HepG2 (cell line): ENCODE measurements around the gene NPBWR2. TPM values are rescaled to one million over a fixed set of nuclear protein-coding genes. Genes with fewer than 3 reads are reported as not detected.

Experiments used
- CC2D1A ChIP-seq: sonication (generic); formaldehyde crosslinking; IDR thresholded peaks from 2 replicates; pipeline ENCODE4 v1.8.1; 2023; ENCODE audit warnings: mild to moderate bottlenecking, missing genetic modification reagents
- FOSL1 ChIP-seq: sonication (generic); formaldehyde crosslinking; IDR thresholded peaks from 2 replicates; pipeline ENCODE4 v1.9.0; 2021; ENCODE audit warnings: missing genetic modification reagents, borderline replicate concordance
- FOSL2 ChIP-seq: sonication (generic); formaldehyde crosslinking; IDR thresholded peaks from 2 replicates; pipeline ENCODE4 v1.4.0; 2020; ENCODE audit warnings: missing genetic modification reagents
- KAT2B ChIP-seq: fragments of 150-350 bp; IDR thresholded peaks from 2 replicates; pipeline ENCODE4 v1.6.1; 2014; ENCODE audit warnings: low read depth, low read length, borderline replicate concordance
- KDM5A ChIP-seq: fragments of 200-600 bp; sonication (generic); IDR thresholded peaks from 2 replicates; pipeline ENCODE4 v1.7.0; 2018; ENCODE audit warnings: antibody characterized with exemption, mild to moderate bottlenecking, low read length, borderline replicate concordance
- ONECUT2 ChIP-seq: sonication (generic); formaldehyde crosslinking; IDR thresholded peaks from 2 replicates; pipeline ENCODE4 v1.4.0; 2020; ENCODE audit warnings: missing genetic modification reagents
- PCBP2 ChIP-seq: fragments of 200-400 bp; formaldehyde crosslinking; optimal IDR thresholded peaks from 2 replicates; pipeline ENCODE3; 2018; ENCODE audit warnings: low read length, low read depth; ENCODE audit not compliant: poor library complexity, severe bottlenecking
- RARA ChIP-seq: IDR thresholded peaks from 2 replicates; pipeline ENCODE4 v1.6.1; 2016; ENCODE audit warnings: missing genetic modification reagents, missing compliant biosample characterization
- ZFP1 ChIP-seq: IDR thresholded peaks from 2 replicates; pipeline ENCODE4 v1.6.1; 2016
- ZNF230 ChIP-seq: sonication (generic); formaldehyde crosslinking; IDR thresholded peaks from 2 replicates; pipeline ENCODE4 v1.4.0; 2020; ENCODE audit warnings: mild to moderate bottlenecking, missing genetic modification reagents
- ZNF337 ChIP-seq: sonication (generic); formaldehyde crosslinking; IDR thresholded peaks from 2 replicates; pipeline ENCODE4 v1.5.1; 2020; ENCODE audit warnings: missing genetic modification reagents, low read depth, mild to moderate bottlenecking, borderline replicate concordance
- ZNF354B ChIP-seq: sonication (generic); formaldehyde crosslinking; IDR thresholded peaks from 2 replicates; pipeline ENCODE4 v1.8.0; 2022; ENCODE audit warnings: mild to moderate bottlenecking, missing genetic modification reagents
- ZNF776 ChIP-seq: sonication (generic); formaldehyde crosslinking; IDR thresholded peaks from 2 replicates; pipeline ENCODE4 v1.4.0; 2020; ENCODE audit warnings: mild to moderate bottlenecking, missing genetic modification reagents
- polyA plus RNA-seq, 8 experiments: library from polyadenylated mRNA; depleted of rRNA in 3 of 8; stranded (reverse) in 7 of 8; unstranded in 1 of 8; fragments of >200 nt; fragmentation: Illumina TruSeq in 4 of 8; extraction: Trizol in 4 of 8; gene quantifications; 2 replicates each; pipeline versions ENCODE4 v1.2.1 to v1.2.3, GENCODE V29; 2011 to 2016; ENCODE audit warnings: low read depth in 4 of 8, missing spikeins in 1 of 8, mixed read lengths in 1 of 8; ENCODE audit not compliant: insufficient read depth in 1 of 8
- total RNA-seq, 5 experiments: library from RNA; depleted of rRNA; stranded (reverse); fragments of >200 nt; fragmentation: Illumina TruSeq; extraction: Trizol; gene quantifications; 2 replicates each; pipeline ENCODE4 v1.2.3, GENCODE V29; 2016; ENCODE audit warnings: low read depth in 1 of 5
- TF ChIP-seq, protein P1 (sequence below): sonication (generic); formaldehyde crosslinking; IDR thresholded peaks from 2 replicates; pipeline ENCODE4 v1.4.0; 2020; ENCODE audit warnings: missing genetic modification reagents
- TF ChIP-seq, protein P2 (sequence below): sonication (generic); formaldehyde crosslinking; IDR thresholded peaks from 2 replicates; pipeline ENCODE4 v1.4.0; 2020; ENCODE audit warnings: missing genetic modification reagents
- TF ChIP-seq, protein P3 (sequence below): sonication (generic); formaldehyde crosslinking; IDR thresholded peaks from 2 replicates; pipeline ENCODE4 v1.5.1; 2020; ENCODE audit warnings: missing genetic modification reagents, mild to moderate bottlenecking, borderline replicate concordance
- TF ChIP-seq, protein P4 (sequence below): IDR thresholded peaks from 2 replicates; pipeline ENCODE4 v1.6.1; 2016
- TF ChIP-seq, protein P5 (sequence below): sonication (generic); formaldehyde crosslinking; IDR thresholded peaks from 2 replicates; pipeline ENCODE4 v1.4.0; 2020; ENCODE audit warnings: low read depth, mild to moderate bottlenecking, missing genetic modification reagents

NPBWR2 gene
- total and polyA plus RNA-seq, 2 of the 13 experiments (the other 11 are each of a cell fraction or from before 2014, with no cell fraction given), result not detected

DNA sequence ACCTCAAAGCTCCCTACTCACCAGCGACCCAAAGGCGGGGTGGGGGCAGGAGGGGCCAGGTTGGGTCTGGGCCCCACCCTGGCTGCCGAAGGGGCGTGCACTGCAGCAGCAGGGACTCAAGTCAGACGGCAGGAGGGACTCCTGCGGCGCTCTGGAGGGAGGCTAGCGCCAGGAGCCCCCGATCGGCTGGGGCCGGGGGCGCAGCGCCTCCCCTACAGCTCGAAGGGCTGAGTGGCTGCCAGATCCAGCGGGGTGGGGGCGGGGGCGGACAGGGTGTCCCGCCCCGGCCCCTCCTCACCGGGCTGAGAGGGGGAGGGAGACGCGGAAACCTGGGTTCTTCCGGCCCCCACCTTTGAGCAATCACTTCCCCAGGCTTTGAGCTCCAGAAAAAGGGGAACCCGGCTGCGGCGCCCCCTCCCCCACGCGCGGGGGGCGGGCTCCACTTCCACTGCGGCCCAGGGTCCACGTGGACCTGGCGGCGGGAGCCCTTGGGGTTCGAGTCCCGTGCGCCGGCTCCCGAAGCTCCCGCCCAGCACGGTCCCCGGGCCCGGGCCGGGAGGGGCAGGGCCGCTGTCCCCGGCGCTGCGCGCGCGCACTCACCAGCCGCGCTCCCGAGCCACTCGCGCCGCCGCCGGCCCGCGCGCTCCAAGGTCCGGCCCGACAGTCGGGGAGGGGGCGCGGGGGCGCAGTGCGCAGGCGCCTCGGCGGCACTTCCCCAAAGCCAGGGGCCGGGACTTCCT is 27.9 kb downstream of the NPBWR2 start, which contains the start of gene RGS19 (continued):
- TF ChIP-seq ZNF337 (CRISPR knock-in tag) (no peak), ZNF230 (CRISPR knock-in tag) (no peak; the same call in 1 of the 2 replicates), PCBP2 (no peak), CC2D1A (no peak), ZNF354B (CRISPR knock-in tag) (no peak), ZNF776 (peak; percentile 42; the same call in 1 of the 2 replicates), KAT2B (no peak), ONECUT2 (CRISPR knock-in tag) (no peak), ZFP1 (CRISPR knock-in tag) (no peak), RARA (peak; percentile 2; the same call in 1 of the 2 replicates), FOSL1 (CRISPR knock-in tag) (no peak), KDM5A (no peak), FOSL2 (0 out of 2 replicates have a peak, but pooled peaks have one; percentile 14)
- TF ChIP-seq, protein P1, sequence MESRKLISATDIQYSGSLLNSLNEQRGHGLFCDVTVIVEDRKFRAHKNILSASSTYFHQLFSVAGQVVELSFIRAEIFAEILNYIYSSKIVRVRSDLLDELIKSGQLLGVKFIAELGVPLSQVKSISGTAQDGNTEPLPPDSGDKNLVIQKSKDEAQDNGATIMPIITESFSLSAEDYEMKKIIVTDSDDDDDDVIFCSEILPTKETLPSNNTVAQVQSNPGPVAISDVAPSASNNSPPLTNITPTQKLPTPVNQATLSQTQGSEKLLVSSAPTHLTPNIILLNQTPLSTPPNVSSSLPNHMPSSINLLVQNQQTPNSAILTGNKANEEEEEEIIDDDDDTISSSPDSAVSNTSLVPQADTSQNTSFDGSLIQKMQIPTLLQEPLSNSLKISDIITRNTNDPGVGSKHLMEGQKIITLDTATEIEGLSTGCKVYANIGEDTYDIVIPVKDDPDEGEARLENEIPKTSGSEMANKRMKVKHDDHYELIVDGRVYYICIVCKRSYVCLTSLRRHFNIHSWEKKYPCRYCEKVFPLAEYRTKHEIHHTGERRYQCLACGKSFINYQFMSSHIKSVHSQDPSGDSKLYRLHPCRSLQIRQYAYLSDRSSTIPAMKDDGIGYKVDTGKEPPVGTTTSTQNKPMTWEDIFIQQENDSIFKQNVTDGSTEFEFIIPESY, result no peak
- TF ChIP-seq, protein P2, sequence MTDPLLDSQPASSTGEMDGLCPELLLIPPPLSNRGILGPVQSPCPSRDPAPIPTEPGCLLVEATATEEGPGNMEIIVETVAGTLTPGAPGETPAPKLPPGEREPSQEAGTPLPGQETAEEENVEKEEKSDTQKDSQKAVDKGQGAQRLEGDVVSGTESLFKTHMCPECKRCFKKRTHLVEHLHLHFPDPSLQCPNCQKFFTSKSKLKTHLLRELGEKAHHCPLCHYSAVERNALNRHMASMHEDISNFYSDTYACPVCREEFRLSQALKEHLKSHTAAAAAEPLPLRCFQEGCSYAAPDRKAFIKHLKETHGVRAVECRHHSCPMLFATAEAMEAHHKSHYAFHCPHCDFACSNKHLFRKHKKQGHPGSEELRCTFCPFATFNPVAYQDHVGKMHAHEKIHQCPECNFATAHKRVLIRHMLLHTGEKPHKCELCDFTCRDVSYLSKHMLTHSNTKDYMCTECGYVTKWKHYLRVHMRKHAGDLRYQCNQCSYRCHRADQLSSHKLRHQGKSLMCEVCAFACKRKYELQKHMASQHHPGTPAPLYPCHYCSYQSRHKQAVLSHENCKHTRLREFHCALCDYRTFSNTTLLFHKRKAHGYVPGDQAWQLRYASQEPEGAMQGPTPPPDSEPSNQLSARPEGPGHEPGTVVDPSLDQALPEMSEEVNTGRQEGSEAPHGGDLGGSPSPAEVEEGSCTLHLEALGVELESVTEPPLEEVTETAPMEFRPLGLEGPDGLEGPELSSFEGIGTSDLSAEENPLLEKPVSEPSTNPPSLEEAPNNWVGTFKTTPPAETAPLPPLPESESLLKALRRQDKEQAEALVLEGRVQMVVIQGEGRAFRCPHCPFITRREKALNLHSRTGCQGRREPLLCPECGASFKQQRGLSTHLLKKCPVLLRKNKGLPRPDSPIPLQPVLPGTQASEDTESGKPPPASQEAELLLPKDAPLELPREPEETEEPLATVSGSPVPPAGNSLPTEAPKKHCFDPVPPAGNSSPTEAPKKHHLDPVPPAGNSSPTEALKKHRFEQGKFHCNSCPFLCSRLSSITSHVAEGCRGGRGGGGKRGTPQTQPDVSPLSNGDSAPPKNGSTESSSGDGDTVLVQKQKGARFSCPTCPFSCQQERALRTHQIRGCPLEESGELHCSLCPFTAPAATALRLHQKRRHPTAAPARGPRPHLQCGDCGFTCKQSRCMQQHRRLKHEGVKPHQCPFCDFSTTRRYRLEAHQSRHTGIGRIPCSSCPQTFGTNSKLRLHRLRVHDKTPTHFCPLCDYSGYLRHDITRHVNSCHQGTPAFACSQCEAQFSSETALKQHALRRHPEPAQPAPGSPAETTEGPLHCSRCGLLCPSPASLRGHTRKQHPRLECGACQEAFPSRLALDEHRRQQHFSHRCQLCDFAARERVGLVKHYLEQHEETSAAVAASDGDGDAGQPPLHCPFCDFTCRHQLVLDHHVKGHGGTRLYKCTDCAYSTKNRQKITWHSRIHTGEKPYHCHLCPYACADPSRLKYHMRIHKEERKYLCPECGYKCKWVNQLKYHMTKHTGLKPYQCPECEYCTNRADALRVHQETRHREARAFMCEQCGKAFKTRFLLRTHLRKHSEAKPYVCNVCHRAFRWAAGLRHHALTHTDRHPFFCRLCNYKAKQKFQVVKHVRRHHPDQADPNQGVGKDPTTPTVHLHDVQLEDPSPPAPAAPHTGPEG (CRISPR knock-in tag), result 0 out of 2 replicates have a peak, but pooled peaks have one; percentile 42
- TF ChIP-seq, protein P3, sequence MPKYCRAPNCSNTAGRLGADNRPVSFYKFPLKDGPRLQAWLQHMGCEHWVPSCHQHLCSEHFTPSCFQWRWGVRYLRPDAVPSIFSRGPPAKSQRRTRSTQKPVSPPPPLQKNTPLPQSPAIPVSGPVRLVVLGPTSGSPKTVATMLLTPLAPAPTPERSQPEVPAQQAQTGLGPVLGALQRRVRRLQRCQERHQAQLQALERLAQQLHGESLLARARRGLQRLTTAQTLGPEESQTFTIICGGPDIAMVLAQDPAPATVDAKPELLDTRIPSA (CRISPR knock-in tag), result peak; percentile 80; the same call in 1 of the 2 replicates
- TF ChIP-seq, protein P4, sequence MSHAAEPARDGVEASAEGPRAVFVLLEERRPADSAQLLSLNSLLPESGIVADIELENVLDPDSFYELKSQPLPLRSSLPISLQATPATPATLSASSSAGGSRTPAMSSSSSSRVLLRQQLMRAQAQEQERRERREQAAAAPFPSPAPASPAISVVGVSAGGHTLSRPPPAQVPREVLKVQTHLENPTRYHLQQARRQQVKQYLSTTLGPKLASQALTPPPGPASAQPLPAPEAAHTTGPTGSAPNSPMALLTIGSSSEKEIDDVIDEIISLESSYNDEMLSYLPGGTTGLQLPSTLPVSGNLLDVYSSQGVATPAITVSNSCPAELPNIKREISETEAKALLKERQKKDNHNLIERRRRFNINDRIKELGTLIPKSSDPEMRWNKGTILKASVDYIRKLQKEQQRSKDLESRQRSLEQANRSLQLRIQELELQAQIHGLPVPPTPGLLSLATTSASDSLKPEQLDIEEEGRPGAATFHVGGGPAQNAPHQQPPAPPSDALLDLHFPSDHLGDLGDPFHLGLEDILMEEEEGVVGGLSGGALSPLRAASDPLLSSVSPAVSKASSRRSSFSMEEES (CRISPR knock-in tag), result no peak
- TF ChIP-seq, protein P5, sequence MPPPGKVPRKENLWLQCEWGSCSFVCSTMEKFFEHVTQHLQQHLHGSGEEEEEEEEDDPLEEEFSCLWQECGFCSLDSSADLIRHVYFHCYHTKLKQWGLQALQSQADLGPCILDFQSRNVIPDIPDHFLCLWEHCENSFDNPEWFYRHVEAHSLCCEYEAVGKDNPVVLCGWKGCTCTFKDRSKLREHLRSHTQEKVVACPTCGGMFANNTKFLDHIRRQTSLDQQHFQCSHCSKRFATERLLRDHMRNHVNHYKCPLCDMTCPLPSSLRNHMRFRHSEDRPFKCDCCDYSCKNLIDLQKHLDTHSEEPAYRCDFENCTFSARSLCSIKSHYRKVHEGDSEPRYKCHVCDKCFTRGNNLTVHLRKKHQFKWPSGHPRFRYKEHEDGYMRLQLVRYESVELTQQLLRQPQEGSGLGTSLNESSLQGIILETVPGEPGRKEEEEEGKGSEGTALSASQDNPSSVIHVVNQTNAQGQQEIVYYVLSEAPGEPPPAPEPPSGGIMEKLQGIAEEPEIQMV (CRISPR knock-in tag), result peak; percentile 45; the same call in 1 of the 2 replicates
